HFF-Myc (cell line): ENCODE data around the gene KCTD2.
A peak's percentile ranks its signal among the peaks of the same experiment; 100 is the strongest.

Experiments used
- DNase-seq: peaks from one replicate; pipeline ENCODE4 v3.0.0-alpha.2; 2011; ENCODE audit warnings: low read depth; ENCODE audit errors: extremely low read depth
- H3K4me3 ChIP-seq: replicated peaks from 2 replicates; pipeline ENCODE4 v1.5.1; 2011; ENCODE audit warnings: low read depth, mild to moderate bottlenecking, control low read depth, low read length
- CTCF ChIP-seq: IDR thresholded peaks from 2 replicates; pipeline ENCODE4 v1.5.1; 2012; ENCODE audit warnings: mild to moderate bottlenecking, low read depth, low read length, control low read depth; ENCODE audit errors: missing control alignments

Gene KCTD2

GRCh38 chr17:75091855-75092327 lies 44.9 kb downstream of the KCTD2 start:
- TF ChIP-seq CTCF, result no peak
- peak overlapping the region; percentile 19; the same call in 1 of the 2 replicates for H3K4me3 ChIP-seq
- no peak for DNase-seq

- DNase-seq, result no peak
- H3K4me3 ChIP-seq, result no peak overlapping the region
- no peak for TF ChIP-seq CTCF
Measured at GRCh38 chr17:75093548-75094158, 46.6 kb downstream of the KCTD2 start.

- no peak overlapping the region for H3K4me3 ChIP-seq
- TF ChIP-seq CTCF, result no peak
- DNase-seq, result no peak
Measured at GRCh38 chr17:75094871-75095399, 47.9 kb downstream of the KCTD2 start.

GRCh38 chr17:75096082-75096625 lies 49.1 kb downstream of the KCTD2 start:
- no peak overlapping the region for H3K4me3 ChIP-seq
- DNase-seq, result no peak
- TF ChIP-seq CTCF, result no peak

GRCh38 chr17:75097865-75098264 lies 50.8 kb downstream of the KCTD2 start:
- H3K4me3 ChIP-seq, result no peak overlapping the region
- no peak for TF ChIP-seq CTCF
- DNase-seq, result no peak

GRCh38 chr17:75098861-75099260 lies 51.8 kb downstream of the KCTD2 start:
- no peak for DNase-seq
- H3K4me3 ChIP-seq, result no peak overlapping the region
- TF ChIP-seq CTCF, result no peak
